K562 (cell line): ENCODE data around the gene COX10.

ENCODE experiments used
- ATF1 ChIP-seq, 2 experiments: fragments of 450-650 bp in 1 of 2; IDR thresholded peaks; 2 replicates each; pipeline ENCODE4 v1.6.1; 2016; ENCODE audit warnings: missing compliant biosample characterization in 1 of 2, missing genetic modification characterization in 1 of 2
- MAX ChIP-seq: sonication (generic); formaldehyde crosslinking; IDR thresholded peaks from 2 replicates; pipeline ENCODE4 v1.9.0; 2022; ENCODE audit warnings: mild to moderate bottlenecking, missing genetic modification reagents
- TF ChIP-seq, protein P1 (sequence below), 3 experiments: IDR thresholded peaks in 2 of 3; conservative IDR thresholded peaks in 1 of 3; 2 replicates each; pipeline ENCODE4 v1.5.1; 2011 to 2012; ENCODE audit warnings: low read length in 3 of 3, mild to moderate bottlenecking in 3 of 3, control low read depth in 2 of 3, improper control_type of control experiment in 1 of 3, inconsistent platforms in 1 of 3, low read depth in 1 of 3, mixed read lengths in 1 of 3, moderate library complexity in 1 of 3; ENCODE audit not compliant: insufficient read depth in 2 of 3

- no peak for TF ChIP-seq ATF1 (CRISPR knock-in tag; IDR thresholded peaks at IDR 0.05)
- TF ChIP-seq ATF1 (tag; IDR thresholded peaks at IDR 0.05): no peak
- TF ChIP-seq, protein P1, sequence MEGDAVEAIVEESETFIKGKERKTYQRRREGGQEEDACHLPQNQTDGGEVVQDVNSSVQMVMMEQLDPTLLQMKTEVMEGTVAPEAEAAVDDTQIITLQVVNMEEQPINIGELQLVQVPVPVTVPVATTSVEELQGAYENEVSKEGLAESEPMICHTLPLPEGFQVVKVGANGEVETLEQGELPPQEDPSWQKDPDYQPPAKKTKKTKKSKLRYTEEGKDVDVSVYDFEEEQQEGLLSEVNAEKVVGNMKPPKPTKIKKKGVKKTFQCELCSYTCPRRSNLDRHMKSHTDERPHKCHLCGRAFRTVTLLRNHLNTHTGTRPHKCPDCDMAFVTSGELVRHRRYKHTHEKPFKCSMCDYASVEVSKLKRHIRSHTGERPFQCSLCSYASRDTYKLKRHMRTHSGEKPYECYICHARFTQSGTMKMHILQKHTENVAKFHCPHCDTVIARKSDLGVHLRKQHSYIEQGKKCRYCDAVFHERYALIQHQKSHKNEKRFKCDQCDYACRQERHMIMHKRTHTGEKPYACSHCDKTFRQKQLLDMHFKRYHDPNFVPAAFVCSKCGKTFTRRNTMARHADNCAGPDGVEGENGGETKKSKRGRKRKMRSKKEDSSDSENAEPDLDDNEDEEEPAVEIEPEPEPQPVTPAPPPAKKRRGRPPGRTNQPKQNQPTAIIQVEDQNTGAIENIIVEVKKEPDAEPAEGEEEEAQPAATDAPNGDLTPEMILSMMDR (IDR thresholded peaks at IDR 0.05 in 2 of 3, conservative IDR thresholded peaks at IDR 0.05 in 1 of 3; ENCODE audit: insufficient read depth in 2 of 3, low read depth in 1 of 3, low read length in 3 of 3): no peak
- no peak for TF ChIP-seq MAX (CRISPR knock-in tag)
Observed at GRCh38 chr17:14198013-14198412, 128.7 kb downstream of the COX10 start.
